Hematopoietic multipotent progenitor cell treated with erythropoietin and hydrocortisone succinate and interleukin-3 and kit ligand, for 6 days (in vitro differentiated cells): ENCODE results near the gene TMTC2.

Source experiments
- DNase-seq: peaks from one replicate; pipeline ENCODE4 v3.0.0-alpha.2; 2015

The TMTC2 gene

GRCh38 chr12:82886671-82887340 is 200.1 kb downstream of the TMTC2 start:
- no peak for DNase-seq

- no peak for DNase-seq
Observed at GRCh38 chr12:82893896-82894295, 207.2 kb downstream of the TMTC2 start.

GRCh38 chr12:82896277-82896676 is 209.6 kb downstream of the TMTC2 start:
- DNase-seq = no peak

- no peak for DNase-seq
Observed at GRCh38 chr12:82896979-82897378, 210.3 kb downstream of the TMTC2 start.

GRCh38 chr12:82898441-82898840 is 211.7 kb downstream of the TMTC2 start:
- DNase-seq = no peak

- DNase-seq = no peak
Observed at GRCh38 chr12:82904219-82904790, 217.6 kb downstream of the TMTC2 start.

GRCh38 chr12:82910246-82910893 is 223.7 kb downstream of the TMTC2 start:
- no peak for DNase-seq

- peak; percentile 4 for DNase-seq
Observed at GRCh38 chr12:82912406-82912805, 225.7 kb downstream of the TMTC2 start.

- no peak for DNase-seq
Observed at GRCh38 chr12:82919388-82920054, 232.8 kb downstream of the TMTC2 start.

- no peak for DNase-seq
Observed at GRCh38 chr12:82923935-82924334, 237.2 kb downstream of the TMTC2 start.

GRCh38 chr12:82926630-82927029 is 239.9 kb downstream of the TMTC2 start:
- no peak for DNase-seq

GRCh38 chr12:82930301-82930700 is 243.6 kb downstream of the TMTC2 start:
- no peak for DNase-seq

- no peak for DNase-seq
Observed at GRCh38 chr12:82931349-82932116, 244.8 kb downstream of the TMTC2 start.

GRCh38 chr12:82937151-82937550 is 250.4 kb downstream of the TMTC2 start:
- DNase-seq = no peak

- DNase-seq = no peak
Observed at GRCh38 chr12:82942521-82942920, 255.8 kb downstream of the TMTC2 start.

GRCh38 chr12:82942991-82943401 is 256.3 kb downstream of the TMTC2 start:
- DNase-seq = no peak

GRCh38 chr12:82948491-82948890 is 261.8 kb downstream of the TMTC2 start:
- no peak for DNase-seq

- DNase-seq = no peak
Observed at GRCh38 chr12:82950356-82950755, 263.6 kb downstream of the TMTC2 start.

GRCh38 chr12:82952946-82953345 is 266.2 kb downstream of the TMTC2 start:
- DNase-seq = no peak

GRCh38 chr12:82953397-82953796 is 266.7 kb downstream of the TMTC2 start:
- no peak for DNase-seq

GRCh38 chr12:82954064-82954463 is 267.4 kb downstream of the TMTC2 start:
- DNase-seq = no peak

GRCh38 chr12:82954572-82954971 is 267.9 kb downstream of the TMTC2 start:
- DNase-seq = no peak

GRCh38 chr12:82955043-82955442 is 268.3 kb downstream of the TMTC2 start:
- no peak for DNase-seq
